OCI-LY7 (cell line): Measurements from ENCODE around the gene OR6N2. TPM values are rescaled to one million over a fixed set of nuclear protein-coding genes. Genes with fewer than 3 reads are reported as not detected.

ENCODE experiments used
- BruUV-seq: library from RNA; stranded (reverse); fragments of 400-500 nt; replicated peaks from 2 replicates; lab custom pipeline; 2021; lab: Mats Ljungman, UMichigan
- CTCF ChIA-PET: fragments of 300-600 bp; sonication (Branson Sonifier 250); formaldehyde crosslinking; loops from one replicate; lab custom pipeline; 2022; ENCODE audit warnings: antibody characterized with exemption; ENCODE audit not compliant: unreplicated experiment; lab: Charles Lee
- POLR2A ChIA-PET: fragments of 300-600 bp; sonication (Branson Sonifier 250); formaldehyde crosslinking; loops from one replicate; lab custom pipeline; 2022; ENCODE audit warnings: antibody characterized with exemption; lab: Charles Lee
- DNase-seq: peaks from one replicate; pipeline ENCODE4 v3.0.0-alpha.2; 2015; ENCODE audit warnings: low spot score
- H2AFZ ChIP-seq: fragments of 200-600 bp; sonication (generic), shearing (Covaris generic); 2 replicates; pipeline ENCODE4 v1.6.1; 2014; ENCODE audit warnings: mild to moderate bottlenecking, antibody characterized with exemption, low read length, moderate library complexity
- H3K27ac ChIP-seq: fragments of 200-600 bp; sonication (generic); 2 replicates; pipeline ENCODE4 v1.5.1; 2014; ENCODE audit warnings: mixed run types, low read depth, mild to moderate bottlenecking, moderate library complexity, low read length, inconsistent platforms; ENCODE audit not compliant: poor library complexity, severe bottlenecking
- H3K36me3 ChIP-seq: fragments of 200-600 bp; sonication (generic); 2 replicates; pipeline ENCODE4 v1.6.1; 2014; ENCODE audit warnings: mild to moderate bottlenecking, antibody characterized with exemption, low read length, moderate library complexity, mixed read lengths; ENCODE audit not compliant: insufficient read depth
- H3K4me1 ChIP-seq: fragments of 200-600 bp; sonication (generic); 2 replicates; pipeline ENCODE4 v1.5.1; 2014; ENCODE audit warnings: mild to moderate bottlenecking, low read length; ENCODE audit not compliant: insufficient read depth, poor library complexity, severe bottlenecking
- H3K4me2 ChIP-seq: fragments of 200-600 bp; sonication (generic); 2 replicates; pipeline ENCODE4 v1.6.1; 2014; ENCODE audit warnings: mild to moderate bottlenecking, low read length
- H3K4me3 ChIP-seq: fragments of 200-600 bp; sonication (generic); 2 replicates; pipeline ENCODE4 v1.5.1; 2014; ENCODE audit warnings: mild to moderate bottlenecking, low read depth, low read length; ENCODE audit not compliant: poor library complexity, severe bottlenecking
- H3K79me2 ChIP-seq: fragments of 200-600 bp; sonication (generic); 2 replicates; pipeline ENCODE4 v1.6.1; 2016; ENCODE audit warnings: low read depth, mild to moderate bottlenecking, low read length, moderate library complexity, mixed read lengths; ENCODE audit not compliant: insufficient read depth
- H3K9me2 ChIP-seq: fragments of 200-600 bp; sonication (generic); 2 replicates; pipeline ENCODE4 v1.6.1; 2016; ENCODE audit warnings: mild to moderate bottlenecking, low read length, mixed read lengths; ENCODE audit not compliant: insufficient read depth
- H3K9me3 ChIP-seq: fragments of 200-600 bp; sonication (generic); 2 replicates; pipeline ENCODE4 v1.6.1; 2014; ENCODE audit warnings: mild to moderate bottlenecking, mixed run types, low read length, mixed read lengths
- H4K20me1 ChIP-seq: fragments of 200-600 bp; sonication (generic); 2 replicates; pipeline ENCODE4 v1.6.1; 2014; ENCODE audit warnings: mild to moderate bottlenecking, antibody characterized with exemption, low read length, moderate library complexity, mixed read lengths; ENCODE audit not compliant: insufficient read depth
- EZH2phosphoT487 ChIP-seq: fragments of 200-600 bp; sonication (generic); IDR thresholded peaks from 2 replicates; pipeline ENCODE4 v1.6.1; 2018; ENCODE audit warnings: low read depth, borderline replicate concordance, mild to moderate bottlenecking, mixed run types, antibody characterized with exemption, low read length, moderate library complexity, mixed read lengths
- intact Hi-C: fragments of 100-400 bp; cut with micrococcal nuclease; formaldehyde crosslinking; loops from one replicate; pipeline ENCODE4 v1.10.0; 2022; ENCODE audit not compliant: unreplicated experiment
- small RNA-seq: library from RNA; depleted of rRNA; stranded (forward); fragments of <200 nt; gene quantifications from one replicate; pipeline ENCODE3, GENCODE V24; 2014
- total RNA-seq, 2 experiments: library from RNA; depleted of rRNA in 1 of 2; stranded (reverse); fragments of >200 nt in 1 of 2; shearing (Covaris generic) in 1 of 2; gene quantifications; 2 replicates each; pipeline ENCODE4 v1.2.3, GENCODE V29; 2014 to 2022

OR6N2 gene
- total RNA-seq, 2 experiments from 2014 or later: not detected

DNA sequence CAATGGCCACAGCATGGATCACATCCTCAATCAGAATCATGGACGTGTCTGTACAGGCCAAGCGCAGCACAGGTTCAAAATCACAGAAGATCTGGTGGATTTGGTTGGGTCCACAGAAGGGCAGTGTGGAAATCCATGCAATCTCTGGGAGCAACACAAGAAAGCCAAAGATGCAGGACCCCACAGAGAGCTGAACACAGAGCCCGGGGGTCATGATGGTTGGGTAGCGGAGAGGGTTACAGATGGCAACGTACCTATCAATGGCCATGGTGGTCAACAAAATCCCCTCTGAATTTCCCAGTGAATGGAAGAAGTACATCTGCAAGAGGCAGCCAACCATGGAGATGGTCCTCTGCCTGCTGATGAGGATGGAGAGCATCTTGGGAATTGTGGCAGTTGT, 56.6 kb downstream of the OR6N2 start:
- ChIA-PET CTCF (no interaction called here), POLR2A (no interaction called here)
- Histone ChIP-seq H3K9me2 (no peaks in the 10 kb centered on the region), H3K4me1 (no peaks in the 10 kb centered on the region), H3K36me3 (no peaks in the 10 kb centered on the region), H4K20me1 (no peaks in the 10 kb centered on the region), H2AFZ (no peak overlapping the region), H3K9me3 (no peaks in the 10 kb centered on the region), H3K79me2 (no peaks in the 10 kb centered on the region), H3K4me3 (no peak overlapping the region), H3K27ac (no peak overlapping the region), H3K4me2 (no peak overlapping the region)
- intact Hi-C loops: no loop called here
- no peak for TF ChIP-seq EZH2phosphoT487
- DNase-seq: no peak
- no TSS peak for BruUV-seq

Small RNA genes lying within 50 kb of the gene (small RNA-seq; reads per million reads assigned to genes)
- gene OR2AQ1P: not detected

Other genes with a start within 250 kb of the OR6N2 start
- not detected in 2 replicates for gene OR6Y1, start 226.8 kb downstream of the OR6N2 start, total RNA-seq (2014; rRNA removed; shearing (Covaris generic))
- gene OR6Y1, start 226.8 kb downstream of the OR6N2 start, total RNA-seq (2022): not detected in 2 replicates
- gene OR6P1, start 210.6 kb downstream of the OR6N2 start, total RNA-seq (2014; rRNA removed; shearing (Covaris generic)): not detected in 2 replicates
- gene OR6P1, start 210.6 kb downstream of the OR6N2 start, total RNA-seq (2022): not detected in 2 replicates
- not detected in 2 replicates for gene OR10X1, start 201.3 kb downstream of the OR6N2 start, total RNA-seq (2014; rRNA removed; shearing (Covaris generic))
- gene OR10X1, start 201.3 kb downstream of the OR6N2 start, total RNA-seq (2022): not detected in 2 replicates
- not detected in 2 replicates for gene OR10Z1, start 175.9 kb downstream of the OR6N2 start, total RNA-seq (2014; rRNA removed; shearing (Covaris generic))
- not detected in 2 replicates for gene OR10Z1, start 175.9 kb downstream of the OR6N2 start, total RNA-seq (2022)
- 0.10 and 0.44 TPM in 2 replicates for gene SPTA1, start 94.5 kb downstream of the OR6N2 start, total RNA-seq (2014; rRNA removed; shearing (Covaris generic))
- not detected in 2 replicates for gene SPTA1, start 94.5 kb downstream of the OR6N2 start, total RNA-seq (2022)
- not detected in 2 replicates for gene OR6K2, start 80.6 kb downstream of the OR6N2 start, total RNA-seq (2014; rRNA removed; shearing (Covaris generic))
- gene OR6K2, start 80.6 kb downstream of the OR6N2 start, total RNA-seq (2022): not detected in 2 replicates
- not detected in 2 replicates for gene OR6K3, start 60.5 kb downstream of the OR6N2 start, total RNA-seq (2014; rRNA removed; shearing (Covaris generic))
- gene OR6K3, start 60.5 kb downstream of the OR6N2 start, total RNA-seq (2022): not detected in 2 replicates
- gene OR6K6, start 26.5 kb downstream of the OR6N2 start, total RNA-seq (2014; rRNA removed; shearing (Covaris generic)): not detected in 2 replicates
- gene OR6K6, start 26.5 kb downstream of the OR6N2 start, total RNA-seq (2022): not detected in 2 replicates
- not detected in 2 replicates for gene OR6N1, start 9.0 kb downstream of the OR6N2 start, total RNA-seq (2014; rRNA removed; shearing (Covaris generic))
- gene OR6N1, start 9.0 kb downstream of the OR6N2 start, total RNA-seq (2022): not detected in 2 replicates
- not detected in 2 replicates for gene MNDA, start 50.1 kb upstream of the OR6N2 start, total RNA-seq (2014; rRNA removed; shearing (Covaris generic))
- gene MNDA, start 50.1 kb upstream of the OR6N2 start, total RNA-seq (2022): not detected in 2 replicates
- gene PYHIN1, start 150.3 kb upstream of the OR6N2 start, total RNA-seq (2014; rRNA removed; shearing (Covaris generic)): 42.5 and 44.6 TPM in 2 replicates
- 18.2 and 34.6 TPM in 2 replicates for gene PYHIN1, start 150.3 kb upstream of the OR6N2 start, total RNA-seq (2022)
- gene IFI16, start 228.7 kb upstream of the OR6N2 start, total RNA-seq (2014; rRNA removed; shearing (Covaris generic)): 96.5 and 99.3 TPM in 2 replicates
- gene IFI16, start 228.7 kb upstream of the OR6N2 start, total RNA-seq (2022): 271 and 318 TPM in 2 replicates